ENCODE measurements around the gene CDK5RAP1.

DNA sequence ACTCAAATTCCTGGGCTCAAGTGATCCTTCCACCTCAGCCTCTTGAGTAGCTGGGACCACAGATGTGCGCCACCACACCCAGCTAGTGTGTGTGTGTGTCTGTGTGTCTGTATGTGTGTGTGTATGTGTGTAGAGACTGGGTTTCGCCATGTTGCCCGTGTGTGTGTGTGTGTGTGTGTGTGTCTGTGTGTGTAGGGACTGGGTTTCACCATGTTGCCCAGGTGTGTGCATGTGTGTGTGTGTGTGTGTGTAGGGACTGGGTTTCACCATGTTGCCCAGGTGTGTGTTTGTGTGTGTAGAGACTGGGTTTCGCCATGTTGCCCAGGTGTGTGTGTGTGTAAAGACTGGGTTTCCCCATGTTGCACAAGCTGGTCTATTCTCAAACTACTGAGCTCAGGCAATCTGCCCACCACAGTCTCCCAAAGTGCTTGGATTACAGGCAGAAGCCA lies 28.3 kb downstream of the CDK5RAP1 start:
- TF ChIP-seq, protein P1, sequence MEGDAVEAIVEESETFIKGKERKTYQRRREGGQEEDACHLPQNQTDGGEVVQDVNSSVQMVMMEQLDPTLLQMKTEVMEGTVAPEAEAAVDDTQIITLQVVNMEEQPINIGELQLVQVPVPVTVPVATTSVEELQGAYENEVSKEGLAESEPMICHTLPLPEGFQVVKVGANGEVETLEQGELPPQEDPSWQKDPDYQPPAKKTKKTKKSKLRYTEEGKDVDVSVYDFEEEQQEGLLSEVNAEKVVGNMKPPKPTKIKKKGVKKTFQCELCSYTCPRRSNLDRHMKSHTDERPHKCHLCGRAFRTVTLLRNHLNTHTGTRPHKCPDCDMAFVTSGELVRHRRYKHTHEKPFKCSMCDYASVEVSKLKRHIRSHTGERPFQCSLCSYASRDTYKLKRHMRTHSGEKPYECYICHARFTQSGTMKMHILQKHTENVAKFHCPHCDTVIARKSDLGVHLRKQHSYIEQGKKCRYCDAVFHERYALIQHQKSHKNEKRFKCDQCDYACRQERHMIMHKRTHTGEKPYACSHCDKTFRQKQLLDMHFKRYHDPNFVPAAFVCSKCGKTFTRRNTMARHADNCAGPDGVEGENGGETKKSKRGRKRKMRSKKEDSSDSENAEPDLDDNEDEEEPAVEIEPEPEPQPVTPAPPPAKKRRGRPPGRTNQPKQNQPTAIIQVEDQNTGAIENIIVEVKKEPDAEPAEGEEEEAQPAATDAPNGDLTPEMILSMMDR (tag by site-specific recombination; IDR thresholded peaks at IDR 0.05), result no peak
- no peak for TF ChIP-seq ZFP41 (tag by site-specific recombination; IDR thresholded peaks at IDR 0.05; ENCODE audit: borderline replicate concordance)
- TF ChIP-seq ZNF707 (tag by site-specific recombination; IDR thresholded peaks at IDR 0.05), result no peak
- TF ChIP-seq PRDM1 (tag by site-specific recombination; IDR thresholded peaks at IDR 0.05), result no peak
- no peak for TF ChIP-seq KLF17 (tag by site-specific recombination; IDR thresholded peaks at IDR 0.05)
- TF ChIP-seq ZNF48 (tag by site-specific recombination; IDR thresholded peaks at IDR 0.05), result no peak
- TF ChIP-seq, protein P2, sequence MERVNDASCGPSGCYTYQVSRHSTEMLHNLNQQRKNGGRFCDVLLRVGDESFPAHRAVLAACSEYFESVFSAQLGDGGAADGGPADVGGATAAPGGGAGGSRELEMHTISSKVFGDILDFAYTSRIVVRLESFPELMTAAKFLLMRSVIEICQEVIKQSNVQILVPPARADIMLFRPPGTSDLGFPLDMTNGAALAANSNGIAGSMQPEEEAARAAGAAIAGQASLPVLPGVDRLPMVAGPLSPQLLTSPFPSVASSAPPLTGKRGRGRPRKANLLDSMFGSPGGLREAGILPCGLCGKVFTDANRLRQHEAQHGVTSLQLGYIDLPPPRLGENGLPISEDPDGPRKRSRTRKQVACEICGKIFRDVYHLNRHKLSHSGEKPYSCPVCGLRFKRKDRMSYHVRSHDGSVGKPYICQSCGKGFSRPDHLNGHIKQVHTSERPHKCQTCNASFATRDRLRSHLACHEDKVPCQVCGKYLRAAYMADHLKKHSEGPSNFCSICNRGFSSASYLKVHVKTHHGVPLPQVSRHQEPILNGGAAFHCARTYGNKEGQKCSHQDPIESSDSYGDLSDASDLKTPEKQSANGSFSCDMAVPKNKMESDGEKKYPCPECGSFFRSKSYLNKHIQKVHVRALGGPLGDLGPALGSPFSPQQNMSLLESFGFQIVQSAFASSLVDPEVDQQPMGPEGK (tag by site-specific recombination; IDR thresholded peaks at IDR 0.05), result no peak
